Astrocyte (in vitro differentiated cells and primary cell): Measurements from ENCODE around the gene ZEB2. TPM values are rescaled to one million over a fixed set of nuclear protein-coding genes. Genes with fewer than 3 reads are reported as not detected.

ENCODE experiments used
- DNase-seq: peaks from one replicate; pipeline ENCODE4 v3.0.0-alpha.2; 2010; ENCODE audit warnings: low read depth
- FAIRE-seq: peaks from 2 replicates; lab custom pipeline; 2011; peaks lifted over from hg19 to GRCh38; lab: Jason Lieb, UNC
- H2AFZ ChIP-seq: 2 replicates; pipeline ENCODE4 v1.6.0; 2012; ENCODE audit warnings: low read depth, low read length, inconsistent platforms
- H3K27ac ChIP-seq: 2 replicates; pipeline ENCODE4 v1.5.1; 2011; ENCODE audit warnings: low read depth, low read length, inconsistent platforms
- H3K27me3 ChIP-seq: 2 replicates; pipeline ENCODE4 v1.6.0; 2011; ENCODE audit warnings: low read length, inconsistent platforms; ENCODE audit not compliant: insufficient read depth
- H3K36me3 ChIP-seq: 2 replicates; pipeline ENCODE4 v1.5.1; 2011; ENCODE audit warnings: low read length, inconsistent platforms; ENCODE audit not compliant: insufficient read depth
- H3K4me1 ChIP-seq: 2 replicates; pipeline ENCODE4 v1.5.1; 2011; ENCODE audit warnings: low read length, inconsistent platforms; ENCODE audit not compliant: insufficient read depth
- H3K4me2 ChIP-seq: 2 replicates; pipeline ENCODE4 v1.6.0; 2012; ENCODE audit warnings: low read length, inconsistent platforms
- H3K4me3 ChIP-seq: 2 replicates; pipeline ENCODE4 v1.5.1; 2011; ENCODE audit warnings: low read depth, mild to moderate bottlenecking, low read length, inconsistent platforms; ENCODE audit not compliant: insufficient read depth
- H3K79me2 ChIP-seq: 2 replicates; pipeline ENCODE4 v1.6.0; 2012; ENCODE audit warnings: mild to moderate bottlenecking, low read length, inconsistent platforms; ENCODE audit not compliant: insufficient read depth
- H3K9ac ChIP-seq: 2 replicates; pipeline ENCODE4 v1.6.0; 2012; ENCODE audit warnings: mild to moderate bottlenecking, low read length, inconsistent platforms
- H3K9me3 ChIP-seq: 2 replicates; pipeline ENCODE4 v1.5.1; 2012; ENCODE audit warnings: low read depth, mild to moderate bottlenecking, low read length, inconsistent platforms; ENCODE audit not compliant: insufficient read depth
- H4K20me1 ChIP-seq: 2 replicates; pipeline ENCODE4 v1.6.0; 2012; ENCODE audit warnings: low read length, inconsistent platforms; ENCODE audit not compliant: insufficient read depth
- H3K27ac Mint-ChIP-seq: one replicate; pipeline ENCODE4 v1.8.0; 2021; ENCODE audit warnings: mild to moderate bottlenecking, mixed read lengths; ENCODE audit not compliant: unreplicated experiment
- H3K27me3 Mint-ChIP-seq: one replicate; pipeline ENCODE4 v1.8.0; 2021; ENCODE audit warnings: low read depth, mixed read lengths; ENCODE audit not compliant: unreplicated experiment
- H3K36me3 Mint-ChIP-seq: one replicate; pipeline ENCODE4 v1.8.0; 2021; ENCODE audit warnings: low read depth, mixed read lengths; ENCODE audit not compliant: unreplicated experiment
- H3K4me1 Mint-ChIP-seq: one replicate; pipeline ENCODE4 v1.8.0; 2021; ENCODE audit warnings: low read depth, mixed read lengths; ENCODE audit not compliant: unreplicated experiment
- H3K4me3 Mint-ChIP-seq: one replicate; pipeline ENCODE4 v1.8.0; 2021; ENCODE audit warnings: mild to moderate bottlenecking, moderate library complexity, mixed read lengths; ENCODE audit not compliant: unreplicated experiment
- H3K9me3 Mint-ChIP-seq: one replicate; pipeline ENCODE4 v1.8.0; 2021; ENCODE audit warnings: mild to moderate bottlenecking, mixed read lengths; ENCODE audit not compliant: unreplicated experiment
- CTCF ChIP-seq: IDR thresholded peaks from 2 replicates; pipeline ENCODE4 v1.5.1; 2011; ENCODE audit warnings: low read depth, mild to moderate bottlenecking, inconsistent platforms, low read length, moderate library complexity; ENCODE audit not compliant: insufficient read depth
- EZH2 ChIP-seq: IDR thresholded peaks from 2 replicates; pipeline ENCODE4 v1.6.1; 2012; ENCODE audit warnings: mild to moderate bottlenecking, low read length, inconsistent platforms; ENCODE audit not compliant: insufficient read depth
- total RNA-seq: library from RNA; stranded (reverse); gene quantifications from 2 replicates; pipeline ENCODE4 v1.2.1, GENCODE V29; 2021

ZEB2 gene
- total RNA-seq, 1 donor from 2014 or later = 84.9 TPM

DNA sequence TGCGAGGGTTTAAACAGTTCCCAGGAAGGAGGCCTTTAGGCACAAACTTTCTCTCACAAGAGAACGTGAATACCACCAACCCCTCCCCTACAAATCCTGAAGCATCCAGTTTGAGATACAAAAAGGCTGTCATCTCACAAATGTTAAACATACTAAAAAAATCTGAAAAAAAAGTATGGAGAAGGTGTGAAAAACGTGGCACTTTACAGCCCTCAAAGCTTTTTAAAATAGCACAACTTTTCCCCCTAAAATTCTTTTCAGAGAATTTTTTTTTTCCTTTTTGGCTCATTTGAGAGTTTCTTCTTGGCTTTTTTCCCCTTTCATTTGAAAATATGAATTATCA is 10.1 kb downstream of the ZEB2 start:
- peak overlapping the region; percentile 77 for H3K4me3 Mint-ChIP-seq

GRCh38 chr2:144509001-144509878 is 10.7 kb downstream of the ZEB2 start:
- DNase-seq (no peak), FAIRE-seq (peak; percentile 9)
- H3K4me2 ChIP-seq = peak overlapping the region; percentile 5
- peaks cover 87% of the 10 kb centered on the region for H3K4me1 Mint-ChIP-seq
- H3K27me3 ChIP-seq = no peaks in the 10 kb centered on the region
- H3K9me3 ChIP-seq = no peaks in the 10 kb centered on the region
- peaks cover 21% of the 10 kb centered on the region for H4K20me1 ChIP-seq
- H3K27ac ChIP-seq = no peak overlapping the region
- peaks cover 1% of the 10 kb centered on the region for H3K36me3 Mint-ChIP-seq
- peaks cover 46% of the 10 kb centered on the region for H3K4me1 ChIP-seq
- peak overlapping the region; percentile 47 for H3K9ac ChIP-seq
- H2AFZ ChIP-seq = no peak overlapping the region
- H3K36me3 ChIP-seq = no peaks in the 10 kb centered on the region
- H3K79me2 ChIP-seq = peaks cover 85% of the 10 kb centered on the region
- H3K27me3 Mint-ChIP-seq = no peaks in the 10 kb centered on the region
- no peaks in the 10 kb centered on the region for H3K9me3 Mint-ChIP-seq
- no peak overlapping the region for H3K4me3 ChIP-seq
- H3K27ac Mint-ChIP-seq = peak overlapping the region; percentile 90
- H3K4me3 Mint-ChIP-seq = peak overlapping the region; percentile 9
- TF ChIP-seq CTCF = no peak
- TF ChIP-seq EZH2 = no peak

More for the DNA sequence above, 10.1 kb downstream of the ZEB2 start:
- DNase-seq (no peak), FAIRE-seq (no peak)
- H3K27ac Mint-ChIP-seq = peak overlapping the region; percentile 100
- no peaks in the 10 kb centered on the region for H3K27me3 Mint-ChIP-seq
- no peak for TF ChIP-seq CTCF
- TF ChIP-seq EZH2 = no peak
- no peak overlapping the region for H2AFZ ChIP-seq
- H3K36me3 ChIP-seq = no peaks in the 10 kb centered on the region
- H4K20me1 ChIP-seq = peaks cover 22% of the 10 kb centered on the region
- peaks cover 87% of the 10 kb centered on the region for H3K4me1 Mint-ChIP-seq
- H3K9me3 Mint-ChIP-seq = no peaks in the 10 kb centered on the region
- no peaks in the 10 kb centered on the region for H3K36me3 Mint-ChIP-seq
- peaks cover 52% of the 10 kb centered on the region for H3K4me1 ChIP-seq
- no peak overlapping the region for H3K4me3 ChIP-seq
- peak overlapping the region; percentile 5 for H3K4me2 ChIP-seq
- H3K9ac ChIP-seq = peak overlapping the region; percentile 47
- H3K27me3 ChIP-seq = no peaks in the 10 kb centered on the region
- peaks cover 86% of the 10 kb centered on the region for H3K79me2 ChIP-seq
- no peaks in the 10 kb centered on the region for H3K9me3 ChIP-seq
- H3K27ac ChIP-seq = peak overlapping the region; percentile 52
